Measurements from ENCODE around the gene DDX42.

- TF ChIP-seq CTCF (IDR thresholded peaks at IDR 0.05) (no peak), POLR2A (IDR thresholded peaks at IDR 0.05) (no peak), POLR2AphosphoS5 (IDR thresholded peaks at IDR 0.05; ENCODE audit: insufficient read depth in 1 of 2, low read depth in 1 of 2) (no peak)
These were observed 32.9 kb upstream of the DDX42 start for GRCh38 chr17:63741143-63741407.

Measured in vagina (tissue), 2 donors.